GM12865 (cell line): ENCODE measurements around the gene CNGB1.
"Not testable (repeated sequence)": the region's sequence is repeated elsewhere in the genome, so short reads cannot be mapped to it uniquely, and the experiment has no call there.

Experiments used
- DNase-seq: peaks from one replicate; pipeline ENCODE4 v3.0.0; 2010; ENCODE audit warnings: low read depth
- H3K4me3 ChIP-seq: 2 replicates; pipeline ENCODE4 v1.5.1; 2011; ENCODE audit warnings: mild to moderate bottlenecking, low read depth, low read length, control low read depth
- TF ChIP-seq, protein P1 (sequence below): IDR thresholded peaks from 2 replicates; pipeline ENCODE4 v1.5.1; 2011; ENCODE audit warnings: low read length, control low read depth, low read depth, inconsistent platforms; ENCODE audit not compliant: insufficient read depth; ENCODE audit errors: missing control alignments

CNGB1 gene

DNA sequence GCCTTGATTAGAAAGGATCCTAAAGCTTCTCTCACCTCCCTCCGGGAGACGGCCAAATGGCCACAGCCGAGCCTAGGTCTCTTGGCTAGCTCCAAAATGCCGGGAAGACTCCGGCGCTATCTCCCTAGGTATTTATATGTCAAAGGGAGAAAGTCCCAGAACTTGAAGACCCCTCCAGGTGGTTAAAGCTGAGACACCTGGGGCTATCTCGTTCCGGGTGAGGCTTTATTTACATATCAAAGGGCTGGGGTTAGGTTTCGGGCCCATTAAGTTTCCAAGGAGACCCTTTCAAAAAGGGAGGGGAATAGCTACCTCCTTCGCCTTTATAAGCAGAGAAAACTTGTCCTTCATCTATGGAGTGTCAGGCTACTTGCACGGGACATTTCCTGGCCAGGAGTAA lies 97.7 kb downstream of the CNGB1 start:
- TF ChIP-seq, protein P1, sequence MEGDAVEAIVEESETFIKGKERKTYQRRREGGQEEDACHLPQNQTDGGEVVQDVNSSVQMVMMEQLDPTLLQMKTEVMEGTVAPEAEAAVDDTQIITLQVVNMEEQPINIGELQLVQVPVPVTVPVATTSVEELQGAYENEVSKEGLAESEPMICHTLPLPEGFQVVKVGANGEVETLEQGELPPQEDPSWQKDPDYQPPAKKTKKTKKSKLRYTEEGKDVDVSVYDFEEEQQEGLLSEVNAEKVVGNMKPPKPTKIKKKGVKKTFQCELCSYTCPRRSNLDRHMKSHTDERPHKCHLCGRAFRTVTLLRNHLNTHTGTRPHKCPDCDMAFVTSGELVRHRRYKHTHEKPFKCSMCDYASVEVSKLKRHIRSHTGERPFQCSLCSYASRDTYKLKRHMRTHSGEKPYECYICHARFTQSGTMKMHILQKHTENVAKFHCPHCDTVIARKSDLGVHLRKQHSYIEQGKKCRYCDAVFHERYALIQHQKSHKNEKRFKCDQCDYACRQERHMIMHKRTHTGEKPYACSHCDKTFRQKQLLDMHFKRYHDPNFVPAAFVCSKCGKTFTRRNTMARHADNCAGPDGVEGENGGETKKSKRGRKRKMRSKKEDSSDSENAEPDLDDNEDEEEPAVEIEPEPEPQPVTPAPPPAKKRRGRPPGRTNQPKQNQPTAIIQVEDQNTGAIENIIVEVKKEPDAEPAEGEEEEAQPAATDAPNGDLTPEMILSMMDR, result no peak
- H3K4me3 ChIP-seq, result no peak overlapping the region
- DNase-seq, result no peak

DNA sequence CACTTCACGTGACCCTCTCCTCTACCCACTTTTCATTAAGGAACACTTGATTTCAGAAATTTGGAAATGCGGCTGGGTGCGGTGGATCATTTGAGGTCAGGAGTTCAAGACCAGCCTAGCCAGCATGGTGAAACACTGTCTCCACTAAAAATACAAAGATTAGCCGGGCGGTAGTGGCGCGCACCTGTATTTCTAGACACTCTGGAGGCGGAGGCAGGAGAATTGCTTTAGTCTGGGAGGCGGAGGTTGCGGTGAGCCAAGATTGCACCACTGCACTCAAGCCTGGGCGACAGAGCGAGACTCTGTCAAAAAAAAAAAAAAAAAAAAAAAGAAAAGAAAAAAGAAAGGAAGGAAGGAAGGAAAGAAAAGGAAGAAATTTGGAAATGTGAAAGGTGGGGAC lies 98.2 kb downstream of the CNGB1 start:
- not testable (repeated sequence) for H3K4me3 ChIP-seq, DNase-seq

DNA sequence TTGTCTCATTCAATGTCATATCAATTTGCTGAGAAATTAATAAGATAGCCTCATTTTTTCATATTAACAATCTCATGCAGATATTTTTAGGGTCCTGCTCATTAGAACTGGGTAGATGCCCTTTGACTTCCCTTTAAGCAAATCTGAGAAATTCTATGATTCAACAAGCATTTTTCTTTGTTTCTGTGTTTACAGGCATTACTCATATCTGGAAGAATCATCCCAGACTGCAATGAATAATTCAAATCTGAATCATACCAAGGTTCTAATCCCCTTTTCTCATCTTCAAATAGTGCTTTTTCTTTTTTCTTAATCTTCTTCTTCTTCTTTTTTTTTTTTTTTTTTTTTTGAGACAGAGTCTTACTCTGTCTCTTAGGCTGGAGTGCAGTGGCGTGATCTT lies 99.5 kb downstream of the CNGB1 start:
- peak; percentile 27 for DNase-seq
- H3K4me3 ChIP-seq, result no peak overlapping the region
- TF ChIP-seq, protein P1, result no peak

DNA sequence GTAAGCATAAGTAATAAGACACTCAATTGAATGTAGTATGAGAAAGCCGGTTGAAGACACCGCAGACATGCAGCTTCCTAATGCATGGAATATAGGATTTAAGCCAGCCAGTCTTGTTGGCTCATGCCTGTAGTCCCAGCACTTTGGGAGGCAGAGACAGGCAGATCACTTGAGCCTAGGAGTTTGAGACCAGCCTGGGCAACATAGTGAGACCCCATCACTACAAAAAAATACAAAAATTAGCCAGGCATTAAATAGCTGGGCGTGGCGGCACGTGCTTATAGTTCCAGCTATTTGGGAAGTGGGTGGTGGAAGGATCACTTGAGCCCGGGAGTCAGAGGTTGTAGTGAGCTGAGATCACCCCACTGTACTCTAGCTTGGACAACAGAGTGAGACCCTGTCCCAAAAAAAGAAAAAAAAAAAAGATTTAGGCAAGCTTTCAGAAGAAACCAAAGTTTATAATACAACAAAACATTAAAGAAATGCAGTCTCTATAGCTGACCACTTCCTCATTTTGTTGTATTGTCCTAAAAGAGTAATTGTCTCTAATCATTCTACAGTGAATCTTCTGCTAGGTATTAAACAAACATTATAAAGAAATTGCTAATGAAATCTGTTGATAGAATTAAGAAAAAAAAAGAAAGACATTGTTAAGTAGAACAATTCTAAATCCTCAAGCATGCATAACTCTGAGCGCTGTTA lies 100.0 kb downstream of the CNGB1 start:
- TF ChIP-seq, protein P1, result no peak
- H3K4me3 ChIP-seq, result no peak overlapping the region
- no peak for DNase-seq

DNA sequence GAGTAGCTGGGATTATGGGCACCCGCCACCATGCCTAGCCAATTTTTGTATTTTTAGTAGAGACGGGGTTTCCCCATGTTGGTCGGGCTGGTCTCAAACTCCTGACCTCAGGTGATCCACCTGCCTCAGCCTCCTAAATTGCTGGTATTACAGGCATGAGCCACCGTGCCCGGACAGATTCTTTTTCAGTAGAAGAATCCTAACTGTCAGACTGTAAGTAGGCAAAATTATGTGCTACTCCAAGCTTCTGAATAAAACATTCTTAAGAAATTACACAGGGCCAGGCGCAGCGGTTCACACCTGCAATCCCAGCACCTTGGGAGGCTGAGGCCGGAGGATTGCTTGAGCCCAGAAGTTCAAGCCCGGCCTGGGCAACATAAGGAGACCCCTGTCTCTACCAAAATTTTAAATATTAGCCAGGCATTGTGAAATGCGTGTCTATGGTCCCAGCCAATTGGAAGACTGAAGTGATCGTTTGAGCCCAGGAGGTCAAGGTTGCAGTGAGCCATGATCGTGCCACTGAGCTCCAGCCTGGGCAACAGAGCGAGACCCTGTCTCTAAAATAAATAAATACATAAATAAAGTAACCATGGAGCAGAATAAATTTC lies 101.9 kb downstream of the CNGB1 start:
- DNase-seq, result no peak
- TF ChIP-seq, protein P1, result no peak
- H3K4me3 ChIP-seq, result no peak overlapping the region

DNA sequence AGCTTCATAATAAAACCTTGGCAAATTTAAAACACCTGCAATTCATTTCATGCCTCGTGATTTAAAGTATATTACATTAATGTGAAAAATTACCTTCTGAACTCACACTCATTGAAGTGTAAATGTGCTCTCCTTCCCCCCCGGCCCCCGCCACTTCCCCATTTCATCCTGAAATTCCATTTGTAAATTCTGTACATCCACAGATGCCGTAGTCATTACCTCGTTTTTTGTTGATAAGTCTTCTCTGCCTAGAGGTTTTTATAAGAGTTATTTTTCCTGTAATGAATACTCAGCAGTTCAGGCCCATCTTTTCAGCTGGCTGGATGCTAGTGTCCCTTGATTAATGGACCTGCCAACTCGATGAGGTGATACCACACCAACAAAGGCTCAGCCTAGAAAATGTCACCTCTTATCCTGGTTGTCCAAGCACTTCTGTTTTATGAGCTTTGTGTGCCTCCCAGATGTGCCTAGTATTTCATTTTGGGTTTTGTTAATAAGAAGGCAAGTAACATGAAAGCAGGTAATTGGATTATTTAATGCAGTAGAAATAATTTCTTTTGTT lies 103.8 kb downstream of the CNGB1 start:
- H3K4me3 ChIP-seq, result no peak overlapping the region
- DNase-seq, result no peak
- TF ChIP-seq, protein P1, result no peak

DNA sequence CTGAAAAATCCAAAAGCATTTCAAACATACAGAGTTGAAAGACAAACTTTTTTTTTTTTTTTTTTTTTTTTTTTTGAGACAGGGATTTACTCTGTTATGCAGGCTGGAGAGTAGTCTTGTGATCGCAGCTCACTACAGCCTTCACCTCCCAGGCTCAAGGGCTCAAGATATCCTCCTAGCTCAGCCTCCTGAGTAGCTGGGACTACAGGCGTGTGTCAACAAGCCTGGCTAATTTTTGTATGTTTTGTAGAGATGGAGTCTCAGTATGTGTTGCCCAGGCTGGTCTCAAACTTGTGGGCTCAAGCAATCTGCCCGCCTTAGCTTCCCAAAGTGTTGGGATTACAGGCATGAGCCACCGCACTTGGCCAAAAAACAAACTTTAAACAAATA lies 104.4 kb downstream of the CNGB1 start:
- DNase-seq, result no peak
- TF ChIP-seq, protein P1, result no peak
- no peak overlapping the region for H3K4me3 ChIP-seq
